Uterus (tissue), 2 donors: ENCODE results near the gene DOK7.

ENCODE experiments used
- POLR2A ChIP-seq, 2 donors: fragments of 450-650 bp; IDR thresholded peaks; one replicate each; pipeline ENCODE4 v1.6.1; 2016; ENCODE audit warnings: antibody characterized with exemption in 2 of 2, mild to moderate bottlenecking in 1 of 2, moderate library complexity in 1 of 2
- TF ChIP-seq, protein P1 (sequence below), 4 experiments: fragments of 200-600 bp in 2 of 4; fragments of 450-650 bp in 2 of 4; sonication (generic) in 2 of 4; IDR thresholded peaks; one replicate each; pipeline ENCODE4 v1.5.1; 2016 to 2019; ENCODE audit warnings: antibody characterized with exemption in 4 of 4, mild to moderate bottlenecking in 2 of 4, moderate library complexity in 1 of 4

DNA sequence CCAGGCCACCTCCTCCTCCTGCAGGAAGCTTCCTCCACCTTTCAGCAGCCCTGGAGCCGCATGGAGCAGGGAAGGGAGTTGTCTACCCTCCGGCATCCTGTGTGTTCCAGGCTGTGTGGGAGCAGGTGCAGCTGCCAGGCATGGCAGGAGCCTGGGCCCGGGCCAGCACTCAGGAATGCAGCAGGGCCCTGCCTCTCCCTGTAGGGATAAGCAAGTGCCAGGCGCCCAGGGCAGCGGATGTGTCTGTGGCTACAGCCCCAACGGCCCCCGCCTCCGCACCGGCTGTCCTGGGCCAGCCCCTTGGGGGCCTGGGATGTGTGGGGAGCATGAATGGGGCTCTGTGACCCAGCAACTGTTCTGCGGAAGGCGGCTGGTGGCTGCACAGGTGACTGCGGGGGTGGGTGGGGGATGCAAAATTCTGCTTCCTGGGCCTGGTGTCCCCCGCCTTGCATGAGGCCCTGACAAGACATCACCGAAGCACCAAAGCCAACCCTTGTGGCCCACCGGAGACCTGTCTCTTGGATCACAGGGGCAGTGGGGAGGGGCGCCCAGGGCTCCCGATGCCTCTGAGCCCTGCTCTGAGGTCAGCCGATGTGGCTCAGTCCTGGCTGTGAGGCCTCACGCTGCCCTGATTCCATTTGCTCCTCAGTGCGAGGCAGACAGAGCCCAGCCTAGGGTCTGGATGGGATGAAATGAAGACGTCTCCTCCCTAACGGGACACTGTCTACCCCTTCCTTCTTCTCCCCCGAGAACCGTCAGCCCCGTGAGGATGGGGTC is 1.4 kb upstream of the DOK7 start:
- TF ChIP-seq, protein P1, sequence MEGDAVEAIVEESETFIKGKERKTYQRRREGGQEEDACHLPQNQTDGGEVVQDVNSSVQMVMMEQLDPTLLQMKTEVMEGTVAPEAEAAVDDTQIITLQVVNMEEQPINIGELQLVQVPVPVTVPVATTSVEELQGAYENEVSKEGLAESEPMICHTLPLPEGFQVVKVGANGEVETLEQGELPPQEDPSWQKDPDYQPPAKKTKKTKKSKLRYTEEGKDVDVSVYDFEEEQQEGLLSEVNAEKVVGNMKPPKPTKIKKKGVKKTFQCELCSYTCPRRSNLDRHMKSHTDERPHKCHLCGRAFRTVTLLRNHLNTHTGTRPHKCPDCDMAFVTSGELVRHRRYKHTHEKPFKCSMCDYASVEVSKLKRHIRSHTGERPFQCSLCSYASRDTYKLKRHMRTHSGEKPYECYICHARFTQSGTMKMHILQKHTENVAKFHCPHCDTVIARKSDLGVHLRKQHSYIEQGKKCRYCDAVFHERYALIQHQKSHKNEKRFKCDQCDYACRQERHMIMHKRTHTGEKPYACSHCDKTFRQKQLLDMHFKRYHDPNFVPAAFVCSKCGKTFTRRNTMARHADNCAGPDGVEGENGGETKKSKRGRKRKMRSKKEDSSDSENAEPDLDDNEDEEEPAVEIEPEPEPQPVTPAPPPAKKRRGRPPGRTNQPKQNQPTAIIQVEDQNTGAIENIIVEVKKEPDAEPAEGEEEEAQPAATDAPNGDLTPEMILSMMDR (IDR thresholded peaks at IDR 0.05): no peak
- TF ChIP-seq POLR2A (IDR thresholded peaks at IDR 0.05): no peak
